ENCODE data around the gene PCBP3. TPM values are rescaled to one million over a fixed set of nuclear protein-coding genes. Genes with fewer than 3 reads are reported as not detected.
A peak's percentile ranks its signal among the peaks of the same experiment; 100 is the strongest.

Gene PCBP3
- total and polyA plus RNA-seq, 2 of the 13 experiments (the other 11 are each of a cell fraction or from before 2014, with no cell fraction given), result not detected

- no peak for TF ChIP-seq HMGXB4 (CRISPR knock-in tag; IDR thresholded peaks at IDR 0.05; ENCODE audit: borderline replicate concordance in 1 of 2, low read depth in 1 of 2)
- TF ChIP-seq ZC3H13 (CRISPR knock-in tag; IDR thresholded peaks at IDR 0.05), result no peak
- no peak for TF ChIP-seq HHEX (CRISPR knock-in tag; IDR thresholded peaks at IDR 0.05)
- TF ChIP-seq ZBTB7B (CRISPR knock-in tag; IDR thresholded peaks at IDR 0.05), result no peak
- no peak for TF ChIP-seq PAXIP1 (CRISPR knock-in tag; conservative IDR thresholded peaks at IDR 0.05)
- TF ChIP-seq AHDC1 (CRISPR knock-in tag; IDR thresholded peaks at IDR 0.05; ENCODE audit: borderline replicate concordance), result no peak
- TF ChIP-seq TSC22D2 (CRISPR knock-in tag; IDR thresholded peaks at IDR 0.05; ENCODE audit: borderline replicate concordance), result no peak
- TF ChIP-seq ZNF83 (CRISPR knock-in tag; IDR thresholded peaks at IDR 0.05; ENCODE audit: borderline replicate concordance), result no peak
- no peak for TF ChIP-seq EED (CRISPR knock-in tag; IDR thresholded peaks at IDR 0.05)
- TF ChIP-seq FOSL2 (CRISPR knock-in tag; IDR thresholded peaks at IDR 0.05), result 0 out of 2 replicates have a peak, but pooled peaks have one; percentile 27
- no peak for TF ChIP-seq AKNA (CRISPR knock-in tag; IDR thresholded peaks at IDR 0.05; ENCODE audit: borderline replicate concordance)
Observed at GRCh38 chr21:45820171-45821091, 176.9 kb downstream of the PCBP3 start (continued).

Data from HepG2 (cell line).